Smooth muscle cell (in vitro differentiated cells): ENCODE data around the gene FBXO10. TPM values are rescaled to one million over a fixed set of nuclear protein-coding genes. Genes with fewer than 3 reads are reported as not detected.
A peak's percentile ranks its signal among the peaks of the same experiment; 100 is the strongest.

Experiments used
- DNase-seq: peaks from one replicate; lab custom pipeline; 2025; ENCODE audit not compliant: unreplicated experiment; lab: John Stamatoyannopoulos, UW
- H2AFZ ChIP-seq: fragments of 200-600 bp; sonication (generic); 2 replicates; pipeline ENCODE4 v1.6.0; 2016; ENCODE audit warnings: antibody characterized with exemption, low read depth, mild to moderate bottlenecking
- H3F3A ChIP-seq: fragments of 200-600 bp; sonication (generic); 2 replicates; pipeline ENCODE4 v1.6.0; 2017; ENCODE audit warnings: antibody characterized with exemption, low read depth
- H3K27ac ChIP-seq: fragments of 200-600 bp; sonication (generic); 2 replicates; pipeline ENCODE4 v1.5.1; 2016; ENCODE audit warnings: low read depth, mild to moderate bottlenecking
- H3K27me3 ChIP-seq: fragments of 200-600 bp; sonication (generic); 2 replicates; pipeline ENCODE4 v1.6.1; 2016; ENCODE audit warnings: low read depth, mild to moderate bottlenecking
- H3K36me3 ChIP-seq: fragments of 200-600 bp; sonication (generic); 2 replicates; pipeline ENCODE4 v1.5.1; 2016; ENCODE audit warnings: low read depth
- H3K4me1 ChIP-seq: fragments of 200-600 bp; sonication (generic); 2 replicates; pipeline ENCODE4 v1.5.1; 2016; ENCODE audit warnings: low read depth
- H3K4me2 ChIP-seq: fragments of 200-600 bp; sonication (generic); 2 replicates; pipeline ENCODE4 v1.6.0; 2016; ENCODE audit warnings: mild to moderate bottlenecking
- H3K4me3 ChIP-seq: fragments of 200-600 bp; sonication (generic); 2 replicates; pipeline ENCODE4 v1.5.1; 2016; ENCODE audit warnings: mild to moderate bottlenecking
- H3K79me2 ChIP-seq: fragments of 200-600 bp; sonication (generic); 2 replicates; pipeline ENCODE4 v1.6.0; 2016; ENCODE audit warnings: low read depth, mild to moderate bottlenecking
- H3K9ac ChIP-seq: fragments of 200-600 bp; sonication (generic); 2 replicates; pipeline ENCODE4 v1.6.0; 2016; ENCODE audit warnings: low read depth
- H3K9me3 ChIP-seq: fragments of 200-600 bp; sonication (generic); replicated peaks from 2 replicates; pipeline ENCODE4 v1.5.1; 2016; ENCODE audit warnings: low read depth
- H4K20me1 ChIP-seq: fragments of 200-600 bp; sonication (generic); 2 replicates; pipeline ENCODE4 v1.6.0; 2016; ENCODE audit warnings: low read depth
- CTCF ChIP-seq: fragments of 200-600 bp; sonication (generic); IDR thresholded peaks from 2 replicates; pipeline ENCODE4 v1.5.1; 2017; ENCODE audit warnings: borderline replicate concordance, mild to moderate bottlenecking, antibody characterized with exemption; ENCODE audit not compliant: insufficient read depth, poor library complexity, severe bottlenecking
- WGBS: methylation state at CpG from one replicate; pipeline ENCODE4 v1.1.7; 2016; ENCODE audit warnings: low lambda C conversion rate; 5-methylcytosine and 5-hydroxymethylcytosine counted together
- polyA plus RNA-seq: library from polyadenylated mRNA; unstranded; fragments of >200 nt; fragmentation: Nextera tagmentation; extraction: Ambion mirVana; gene quantifications from 2 replicates; pipeline ENCODE4 v1.2.1, GENCODE V29; 2016
- total RNA-seq: library from RNA; depleted of rRNA; stranded (reverse); fragments of >200 nt; gene quantifications from 2 replicates; pipeline ENCODE4 v1.2.3, GENCODE V29; 2014

Gene FBXO10
- total and polyA plus RNA-seq, 2 experiments from 2014 or later, result 3.5 to 7.0 TPM

GRCh38 chr9:37621273-37622121 lies 45.3 kb upstream of the FBXO10 start:
- Histone ChIP-seq H3K9ac (no peak overlapping the region), H3K27me3 (no peaks in the 10 kb centered on the region), H3K4me1 (peaks cover 35% of the 10 kb centered on the region), H3K36me3 (no peaks in the 10 kb centered on the region), H3K79me2 (no peaks in the 10 kb centered on the region), H3K4me2 (no peak overlapping the region), H4K20me1 (no peaks in the 10 kb centered on the region), H3F3A (peaks cover 12% of the 10 kb centered on the region), H3K9me3 (no peaks in the 10 kb centered on the region), H2AFZ (peak overlapping the region; percentile 65), H3K27ac (peak overlapping the region; percentile 90), H3K4me3 (no peak overlapping the region)
- no peak for DNase-seq
- TF ChIP-seq CTCF, result no peak
- 61% methylated on average over 9 of the region's 9 CpGs for WGBS

- no peaks in the 10 kb centered on the region for H3K9me3 ChIP-seq
- no peaks in the 10 kb centered on the region for H3K27me3 ChIP-seq
- H3K4me2 ChIP-seq, result peak overlapping the region; percentile 71
- peak overlapping the region; percentile 90 for H3K27ac ChIP-seq
- no peak for TF ChIP-seq CTCF
- H3K36me3 ChIP-seq, result no peaks in the 10 kb centered on the region
- H3F3A ChIP-seq, result peaks cover 12% of the 10 kb centered on the region
- H2AFZ ChIP-seq, result no peak overlapping the region
- peaks cover 35% of the 10 kb centered on the region for H3K4me1 ChIP-seq
- no peaks in the 10 kb centered on the region for H3K79me2 ChIP-seq
- WGBS, result 87% methylated on average over 1 of the region's 1 CpG
- no peak overlapping the region for H3K9ac ChIP-seq
- H4K20me1 ChIP-seq, result no peaks in the 10 kb centered on the region
- no peak overlapping the region for H3K4me3 ChIP-seq
- no peak for DNase-seq
These were observed 44.2 kb upstream of the FBXO10 start for GRCh38 chr9:37620396-37620795.

GRCh38 chr9:37619806-37620205 lies 43.6 kb upstream of the FBXO10 start:
- DNase-seq, result no peak
- Histone ChIP-seq H3K36me3 (no peaks in the 10 kb centered on the region), H3K4me1 (peaks cover 35% of the 10 kb centered on the region), H3K9ac (peak overlapping the region; percentile 39), H3K4me3 (no peak overlapping the region), H3K4me2 (peak overlapping the region; percentile 71), H4K20me1 (no peaks in the 10 kb centered on the region), H3K79me2 (no peaks in the 10 kb centered on the region), H3K27me3 (no peaks in the 10 kb centered on the region), H3K27ac (peak overlapping the region; percentile 90), H3K9me3 (no peaks in the 10 kb centered on the region), H2AFZ (peak overlapping the region; percentile 41), H3F3A (peaks cover 12% of the 10 kb centered on the region)
- WGBS, result 50% methylated on average over 3 of the region's 3 CpGs
- TF ChIP-seq CTCF, result no peak
